ENCODE results near the gene ALK. TPM values are rescaled to one million over a fixed set of nuclear protein-coding genes. Genes with fewer than 3 reads are reported as not detected.

ALK gene
- total RNA-seq, 2 donors from 2014 or later = 0.19 TPM; not detected in 1

- no peak for TF ChIP-seq CTCF (IDR thresholded peaks at IDR 0.05)
- H3K9me3 ChIP-seq = no peaks in the 10 kb centered on the region
- H3K9ac ChIP-seq (ENCODE audit: low read depth in 2 of 2, low read length in 2 of 2) = no peak overlapping the region
- no peaks in the 10 kb centered on the region for H3K27me3 ChIP-seq
- DNase-seq = no peak
- no peak overlapping the region for H3K4me3 ChIP-seq
- H3K4me1 ChIP-seq = no peaks in the 10 kb centered on the region
- no peaks in the 10 kb centered on the region for H3K36me3 ChIP-seq
- H3K27ac ChIP-seq = no peak overlapping the region
- intact Hi-C loops (cut with DNase I) = no loop called here
Measured at GRCh38 chr2:29894822-29895614, 26.4 kb downstream of the ALK start.

GRCh38 chr2:29892585-29893259 lies 28.7 kb downstream of the ALK start:
- no peak for DNase-seq
- H3K27me3 ChIP-seq = no peaks in the 10 kb centered on the region
- no peaks in the 10 kb centered on the region for H3K4me1 ChIP-seq
- H3K4me3 ChIP-seq = no peak overlapping the region
- intact Hi-C loops (cut with DNase I) = no loop called here
- H3K36me3 ChIP-seq = no peaks in the 10 kb centered on the region
- H3K9ac ChIP-seq (ENCODE audit: low read depth in 2 of 2, low read length in 2 of 2) = no peak overlapping the region
- H3K27ac ChIP-seq = no peak overlapping the region
- no peaks in the 10 kb centered on the region for H3K9me3 ChIP-seq
- no peak for TF ChIP-seq CTCF (IDR thresholded peaks at IDR 0.05)

- Histone ChIP-seq H3K36me3 (no peaks in the 10 kb centered on the region), H3K27ac (no peak overlapping the region), H3K4me3 (no peak overlapping the region), H3K9ac (ENCODE audit: low read depth in 2 of 2, low read length in 2 of 2) (no peak overlapping the region), H3K9me3 (no peaks in the 10 kb centered on the region), H3K4me1 (no peaks in the 10 kb centered on the region), H3K27me3 (no peaks in the 10 kb centered on the region)
- intact Hi-C loops (cut with DNase I) = no loop called here
- no peak for DNase-seq
- no peak for TF ChIP-seq CTCF (IDR thresholded peaks at IDR 0.05)
Measured at GRCh38 chr2:29881089-29881730, 40.2 kb downstream of the ALK start.

- TF ChIP-seq CTCF (IDR thresholded peaks at IDR 0.05) = no peak
- DNase-seq = no peak
- Histone ChIP-seq H3K9me3 (no peaks in the 10 kb centered on the region), H3K27me3 (no peaks in the 10 kb centered on the region), H3K9ac (ENCODE audit: low read depth in 2 of 2, low read length in 2 of 2) (no peak overlapping the region), H3K27ac (no peak overlapping the region), H3K4me3 (no peak overlapping the region), H3K36me3 (no peaks in the 10 kb centered on the region), H3K4me1 (no peaks in the 10 kb centered on the region)
- intact Hi-C loops (cut with DNase I) = no loop called here
Measured at GRCh38 chr2:29880084-29880483, 41.3 kb downstream of the ALK start.

- no peaks in the 10 kb centered on the region for H3K9me3 ChIP-seq
- intact Hi-C loops (cut with DNase I) = no loop called here
- no peak overlapping the region for H3K4me3 ChIP-seq
- H3K36me3 ChIP-seq = no peaks in the 10 kb centered on the region
- H3K27me3 ChIP-seq = no peaks in the 10 kb centered on the region
- H3K4me1 ChIP-seq = no peaks in the 10 kb centered on the region
- no peak overlapping the region for H3K27ac ChIP-seq
- H3K9ac ChIP-seq (ENCODE audit: low read depth in 2 of 2, low read length in 2 of 2) = no peak overlapping the region
- TF ChIP-seq CTCF (IDR thresholded peaks at IDR 0.05) = no peak
- no peak for DNase-seq
Measured at GRCh38 chr2:29879456-29879855, 41.9 kb downstream of the ALK start.

All from colonic mucosa (tissue), 4 donors.